NCI-H524 treated with DMSO at 0.1 percent for 48 hours (cell line): Measurements from ENCODE around the gene KAZN.

Experiments
- DNase-seq: peaks from one replicate; lab custom pipeline; 2025; lab: John Stamatoyannopoulos, UW

KAZN gene

GRCh38 chr1:14742181-14742980, 143.9 kb downstream of the KAZN start:
- no peak for DNase-seq

GRCh38 chr1:14743368-14743767, 144.9 kb downstream of the KAZN start:
- DNase-seq: no peak

DNA sequence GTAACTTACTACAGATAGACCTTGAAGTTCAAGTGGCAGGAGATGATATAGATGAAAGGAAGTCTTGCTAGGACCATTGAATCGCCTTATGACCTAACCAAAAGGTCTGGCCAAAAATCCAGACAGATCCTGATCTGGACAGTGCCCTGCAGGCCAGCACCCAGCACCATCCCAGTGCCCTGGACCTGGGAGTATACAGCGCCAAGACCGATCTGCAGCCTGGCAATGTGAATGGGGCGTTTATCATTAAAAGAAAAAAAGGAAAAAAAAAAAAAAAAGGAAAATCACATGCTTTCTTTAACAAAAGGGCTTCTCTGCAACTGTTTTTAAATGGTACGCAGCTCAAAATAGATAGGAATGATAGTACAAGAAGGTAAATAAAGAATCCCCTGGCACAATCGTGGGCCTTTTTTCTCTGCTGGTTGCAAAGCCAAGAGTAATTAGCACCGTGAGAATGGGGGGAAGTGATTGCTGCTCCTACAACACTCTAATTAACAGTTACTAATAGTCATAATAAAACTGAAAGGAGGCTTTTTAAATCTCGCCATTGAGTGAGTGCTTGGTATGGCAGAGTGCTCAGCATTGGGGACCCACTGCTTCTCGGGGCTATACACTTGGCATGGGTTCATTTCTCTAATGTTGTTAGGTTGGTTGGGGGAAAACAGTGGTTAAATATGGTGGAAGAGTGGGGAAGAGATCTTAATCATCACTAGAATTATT, 146.7 kb downstream of the KAZN start:
- no peak for DNase-seq

DNA sequence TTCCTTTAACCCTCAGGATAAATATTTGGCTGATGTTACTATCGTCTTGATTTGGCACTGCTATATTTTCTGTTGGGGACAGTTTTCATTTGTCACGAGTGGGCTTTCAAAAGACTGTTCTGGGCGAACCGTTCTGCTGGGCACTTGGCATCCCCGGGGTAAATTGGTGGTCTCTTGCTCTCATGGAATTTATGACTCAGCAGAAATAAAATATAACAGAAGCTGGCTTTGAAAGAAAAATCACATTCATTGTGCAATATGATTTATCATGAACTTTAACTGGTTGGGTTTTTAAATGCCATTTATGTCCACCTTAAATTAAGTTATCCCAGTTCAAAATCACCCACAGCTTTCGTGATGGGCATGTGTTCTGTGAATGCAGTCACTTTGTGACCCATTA, 147.3 kb downstream of the KAZN start:
- DNase-seq: no peak

- no peak for DNase-seq
These were observed 147.9 kb downstream of the KAZN start for GRCh38 chr1:14746393-14746792.

DNA sequence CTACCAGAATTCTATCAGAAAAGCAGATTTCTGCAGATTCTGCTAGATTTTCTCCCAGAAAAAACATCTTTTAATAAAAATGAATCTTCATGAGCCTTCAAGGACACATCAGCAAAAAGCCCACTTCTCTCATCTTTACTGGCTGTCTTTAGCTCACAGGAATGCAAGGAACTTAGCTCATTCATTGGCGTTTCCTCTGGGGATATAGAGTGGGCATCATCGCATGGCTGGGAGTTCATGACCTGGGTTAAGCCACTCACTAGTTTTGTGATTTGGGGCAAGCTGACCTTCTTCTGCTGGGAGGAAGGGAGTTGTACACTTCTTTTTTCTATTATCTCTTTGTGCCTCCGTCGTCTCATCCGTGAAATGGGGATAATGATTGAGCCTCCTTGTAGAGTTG, 149.7 kb downstream of the KAZN start:
- DNase-seq: no peak

DNA sequence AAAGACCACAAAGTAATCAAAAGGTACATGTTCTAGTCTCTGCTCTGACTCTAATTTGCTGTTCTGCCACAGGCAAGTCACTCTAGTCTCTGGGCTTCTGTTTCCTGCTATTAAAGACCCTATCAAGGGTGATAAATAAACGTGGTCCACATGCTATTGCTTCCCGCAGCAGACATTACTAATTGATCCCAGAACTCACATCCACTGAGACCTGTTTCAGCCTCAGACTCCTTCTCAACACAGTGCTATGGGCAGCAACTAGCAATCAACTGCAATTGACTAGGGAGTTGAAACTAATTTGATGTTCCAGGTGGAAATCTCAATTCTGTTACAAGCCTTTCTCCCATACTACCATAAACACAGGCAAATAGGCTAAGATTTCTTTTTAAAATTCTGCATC, 150.5 kb downstream of the KAZN start:
- DNase-seq: no peak

DNA sequence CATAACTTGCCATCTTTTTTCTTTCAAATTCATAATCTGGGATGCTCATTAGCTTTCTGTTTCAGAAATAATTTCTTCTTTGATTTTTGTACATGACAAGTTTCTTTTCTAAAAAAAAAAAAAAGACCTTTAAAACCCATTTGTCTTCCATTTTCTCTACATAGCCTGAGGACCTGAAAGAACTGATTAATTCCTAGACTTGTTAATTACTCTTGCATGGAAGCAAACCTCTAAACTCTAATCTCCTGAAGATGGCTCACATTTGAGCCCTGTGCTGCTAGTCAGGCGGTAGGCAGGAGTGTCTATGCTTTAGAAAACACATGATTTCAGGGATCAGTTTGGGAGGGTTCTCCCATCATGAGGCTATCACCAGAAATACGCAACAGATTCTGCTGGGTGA, 152.0 kb downstream of the KAZN start:
- DNase-seq: no peak

DNA sequence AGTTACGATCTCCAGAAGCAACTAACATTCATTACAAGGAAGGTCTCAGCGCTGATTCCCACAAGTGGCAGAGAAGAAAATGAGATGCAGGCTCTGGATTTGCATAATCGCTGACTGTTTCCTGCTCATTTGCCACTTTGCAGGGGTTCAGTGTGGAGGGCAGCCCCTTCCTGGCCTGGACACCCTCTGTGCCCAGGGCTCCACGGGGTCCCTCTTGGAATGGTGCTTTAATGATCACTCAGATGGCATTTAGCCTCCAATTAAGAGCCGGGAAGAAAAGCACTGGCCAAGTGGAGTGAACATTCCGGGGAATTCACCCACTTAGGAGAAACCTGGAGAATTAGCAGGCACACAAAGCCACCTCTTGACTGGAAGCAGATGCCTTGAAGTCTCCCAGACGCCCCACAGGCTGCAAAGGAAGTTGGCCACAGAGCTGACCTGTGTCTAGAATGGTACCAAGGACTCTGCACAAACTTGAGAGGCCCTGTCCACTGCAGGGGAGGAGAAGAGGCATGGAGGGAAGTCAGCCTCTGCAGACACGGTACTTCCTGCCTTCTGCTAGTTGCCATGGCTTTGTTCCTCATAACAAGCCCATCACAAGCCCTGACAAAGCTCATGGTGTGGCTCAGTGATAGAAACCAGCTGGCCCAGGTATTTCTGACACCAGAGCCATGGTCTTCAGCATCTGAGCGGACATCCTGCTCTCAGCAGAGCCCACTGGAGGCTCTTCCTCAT, 157.2 kb downstream of the KAZN start:
- DNase-seq: no peak

DNA sequence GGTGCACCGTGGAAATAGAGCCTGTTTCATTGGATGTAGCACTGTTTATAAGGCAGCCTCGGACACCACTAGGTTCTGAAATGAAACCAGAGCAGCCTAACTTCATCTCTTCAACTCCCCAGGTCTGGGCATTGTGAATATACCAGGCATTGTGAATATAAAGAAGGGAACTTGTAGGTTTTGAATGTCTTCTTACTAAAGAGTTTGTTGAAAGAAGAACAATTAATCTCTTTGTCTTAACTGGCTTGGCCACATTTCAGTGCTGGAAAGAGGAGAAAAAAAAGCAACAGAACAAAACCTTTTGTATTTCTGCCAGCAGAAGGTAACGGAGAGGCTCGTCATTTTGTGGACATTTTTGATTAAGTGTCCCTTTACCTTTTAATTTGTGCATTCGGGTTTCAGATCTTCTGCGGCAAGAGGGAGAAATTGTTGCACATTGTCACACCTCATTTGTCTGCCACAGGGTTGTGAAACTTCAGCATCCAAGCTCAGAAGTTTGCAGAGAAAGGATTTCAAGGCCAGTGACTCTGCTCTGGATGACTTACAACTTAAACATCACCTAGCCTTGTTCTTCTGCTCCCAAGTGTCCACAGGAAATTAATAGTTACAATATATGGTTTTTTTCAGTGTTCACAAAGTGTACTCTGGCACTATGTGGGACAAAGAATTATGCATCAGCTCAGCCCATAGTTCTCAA, 158.3 kb downstream of the KAZN start:
- DNase-seq: no peak

DNA sequence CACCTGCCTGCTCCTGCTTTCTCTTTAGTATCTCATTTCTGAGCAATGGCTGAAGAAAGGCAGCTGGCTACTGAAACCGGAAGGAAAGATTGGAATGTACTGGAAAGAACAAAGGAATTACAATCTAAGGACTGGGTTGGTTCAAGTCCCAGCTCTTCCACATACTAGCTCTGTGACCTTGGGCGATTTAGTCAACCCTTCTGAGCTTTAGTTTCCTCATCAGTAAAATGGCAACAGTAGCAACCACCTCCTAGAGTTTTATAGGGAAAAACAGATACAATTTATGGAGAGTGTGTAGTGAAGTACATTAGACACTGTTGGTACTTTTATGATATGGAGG, 158.8 kb downstream of the KAZN start:
- DNase-seq: no peak

GRCh38 chr1:14759042-14759818, 160.7 kb downstream of the KAZN start:
- DNase-seq: no peak

GRCh38 chr1:14759843-14760242, 161.4 kb downstream of the KAZN start:
- no peak for DNase-seq

- DNase-seq: no peak
These were observed 162.3 kb downstream of the KAZN start for GRCh38 chr1:14760780-14761179.

GRCh38 chr1:14761291-14762153, 163.0 kb downstream of the KAZN start:
- no peak for DNase-seq

- no peak for DNase-seq
These were observed 165.5 kb downstream of the KAZN start for GRCh38 chr1:14763977-14764376.

DNA sequence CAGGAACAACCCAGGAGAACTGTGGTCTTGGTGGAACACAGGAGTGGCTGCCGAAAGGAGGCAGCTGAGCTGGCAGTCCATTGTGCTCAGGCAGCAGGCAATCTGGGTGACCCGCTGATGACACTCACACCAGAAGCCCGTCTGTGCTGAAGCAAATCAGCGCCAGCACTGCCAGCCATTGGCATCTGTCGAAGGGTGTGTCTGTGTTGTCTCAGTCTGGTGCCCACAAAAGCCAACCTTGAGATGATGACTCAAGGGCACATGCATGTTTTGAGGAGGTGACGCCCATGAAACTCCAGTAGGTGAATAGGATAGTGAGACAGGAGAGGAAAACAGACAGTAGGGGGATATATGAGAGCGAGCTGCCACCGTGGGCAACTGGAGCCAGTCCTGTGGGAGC, 167.3 kb downstream of the KAZN start:
- no peak for DNase-seq

DNA sequence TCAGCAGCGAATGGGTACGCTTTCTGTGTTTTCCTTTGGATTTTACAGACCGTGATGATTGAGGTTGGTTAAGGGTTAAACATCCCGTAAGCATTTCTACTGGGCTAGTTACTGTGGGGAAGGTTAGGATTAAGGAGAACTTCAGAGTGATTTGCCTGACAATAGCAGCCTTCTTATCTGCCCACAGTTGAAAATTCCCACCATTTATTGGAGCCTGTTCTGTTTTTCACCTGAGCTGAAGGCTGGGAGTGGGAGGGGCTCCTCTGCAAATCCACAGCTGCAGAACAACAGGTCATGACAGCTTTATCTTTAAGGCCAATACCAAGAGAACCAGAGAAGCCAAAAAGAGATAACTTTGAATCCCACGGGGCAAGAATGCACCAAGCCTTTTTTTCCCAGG, 168.6 kb downstream of the KAZN start:
- no peak for DNase-seq

DNA sequence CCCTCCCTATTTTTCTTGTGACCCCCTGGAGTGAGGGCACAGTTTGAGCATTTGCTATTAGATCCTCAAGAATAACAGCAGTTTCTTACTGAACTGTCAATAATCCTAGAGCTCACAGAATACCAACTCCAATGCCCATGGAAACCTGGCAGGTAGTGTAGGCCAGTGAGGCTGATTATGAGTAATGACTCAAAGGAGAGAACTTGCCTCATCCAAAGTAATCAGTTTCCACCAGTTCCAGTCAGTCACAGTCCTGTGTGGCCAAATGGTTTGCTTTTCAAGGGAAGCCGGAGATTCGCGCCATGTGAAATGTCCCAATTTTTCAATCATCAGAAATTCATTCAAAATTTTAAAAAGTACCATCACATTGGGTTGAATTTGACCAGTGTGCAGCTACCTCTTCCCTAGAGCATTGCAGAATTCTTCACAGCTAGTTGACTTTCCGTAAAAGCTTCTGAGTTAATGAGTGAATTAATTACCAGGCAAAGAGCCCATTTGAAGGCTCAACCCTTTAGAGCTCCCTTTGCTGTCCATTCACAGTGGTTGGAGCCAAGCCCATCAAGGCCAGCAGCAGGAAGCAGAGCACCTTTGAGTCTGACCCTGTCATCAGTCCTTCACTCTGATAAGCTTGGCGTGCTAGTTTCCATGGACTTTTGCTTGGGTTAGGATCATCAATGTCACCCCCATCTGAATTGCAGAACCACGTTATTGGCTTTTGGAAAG, 170.3 kb downstream of the KAZN start:
- no peak for DNase-seq
